GM10266 (cell line): ENCODE measurements around the gene CERK.

ENCODE experiments used
- DNase-seq: peaks from one replicate; pipeline ENCODE4 v3.0.0; 2012; ENCODE audit errors: extremely low spot score
- CTCF ChIP-seq: IDR thresholded peaks from 2 replicates; pipeline ENCODE4 v1.5.1; 2012; ENCODE audit warnings: mild to moderate bottlenecking, low read depth; ENCODE audit not compliant: control insufficient read depth, insufficient read depth; ENCODE audit errors: missing control alignments

Gene CERK

GRCh38 chr22:46669201-46669600 lies 68.9 kb downstream of the CERK start:
- TF ChIP-seq CTCF: no peak
- DNase-seq: no peak

- DNase-seq: no peak
- TF ChIP-seq CTCF: no peak
These were observed 69.9 kb downstream of the CERK start for GRCh38 chr22:46668116-46668515.

DNA sequence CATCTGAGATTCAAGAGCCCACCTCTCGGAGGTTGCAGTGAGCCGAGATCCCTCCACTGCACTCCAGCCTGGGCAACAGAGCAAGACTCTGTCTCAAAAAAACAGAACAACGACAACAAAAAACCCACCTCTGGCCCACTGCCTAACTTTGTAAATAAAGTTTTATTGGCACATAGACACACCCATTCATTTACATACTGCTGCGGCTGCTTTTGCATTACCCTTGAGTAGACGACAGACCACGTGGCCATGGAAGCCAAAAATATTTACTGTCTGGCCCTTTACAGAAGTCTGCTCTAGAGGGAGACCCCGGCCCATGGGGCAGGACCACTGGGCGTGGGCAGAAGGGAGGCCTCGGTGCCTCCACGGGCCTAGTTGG lies 70.8 kb downstream of the CERK start:
- DNase-seq: no peak
- TF ChIP-seq CTCF: no peak

DNA sequence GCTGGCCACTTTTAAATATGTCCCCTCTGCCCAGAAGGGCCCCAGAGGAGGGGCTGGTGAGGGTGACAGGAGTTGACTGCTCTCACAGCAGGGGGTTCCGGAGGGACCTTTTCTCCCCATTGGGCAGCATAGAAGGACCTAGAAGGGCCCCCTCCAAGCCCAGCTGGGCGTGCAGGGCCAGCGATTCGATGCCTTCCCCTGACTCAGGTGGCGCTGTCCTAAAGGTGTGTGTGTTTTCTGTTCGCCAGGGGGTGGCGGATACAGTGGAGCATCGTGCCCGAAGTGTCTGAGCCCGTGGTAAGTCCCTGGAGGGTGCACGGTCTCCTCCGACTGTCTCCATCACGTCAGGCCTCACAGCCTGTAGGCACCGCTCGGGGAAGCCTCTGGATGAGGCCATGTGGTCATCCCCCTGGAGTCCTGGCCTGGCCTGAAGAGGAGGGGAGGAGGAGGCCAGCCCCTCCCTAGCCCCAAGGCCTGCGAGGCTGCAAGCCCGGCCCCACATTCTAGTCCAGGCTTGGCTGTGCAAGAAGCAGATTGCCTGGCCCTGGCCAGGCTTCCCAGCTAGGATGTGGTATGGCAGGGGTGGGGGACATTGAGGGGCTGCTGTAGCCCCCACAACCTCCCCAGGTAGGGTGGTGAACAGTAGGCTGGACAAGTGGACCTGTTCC lies 71.3 kb downstream of the CERK start:
- no peak for TF ChIP-seq CTCF

GRCh38 chr22:46665751-46666280 lies 72.2 kb downstream of the CERK start:
- DNase-seq: no peak
- no peak for TF ChIP-seq CTCF

More for the DNA sequence above, 71.3 kb downstream of the CERK start:
- DNase-seq: no peak

DNA sequence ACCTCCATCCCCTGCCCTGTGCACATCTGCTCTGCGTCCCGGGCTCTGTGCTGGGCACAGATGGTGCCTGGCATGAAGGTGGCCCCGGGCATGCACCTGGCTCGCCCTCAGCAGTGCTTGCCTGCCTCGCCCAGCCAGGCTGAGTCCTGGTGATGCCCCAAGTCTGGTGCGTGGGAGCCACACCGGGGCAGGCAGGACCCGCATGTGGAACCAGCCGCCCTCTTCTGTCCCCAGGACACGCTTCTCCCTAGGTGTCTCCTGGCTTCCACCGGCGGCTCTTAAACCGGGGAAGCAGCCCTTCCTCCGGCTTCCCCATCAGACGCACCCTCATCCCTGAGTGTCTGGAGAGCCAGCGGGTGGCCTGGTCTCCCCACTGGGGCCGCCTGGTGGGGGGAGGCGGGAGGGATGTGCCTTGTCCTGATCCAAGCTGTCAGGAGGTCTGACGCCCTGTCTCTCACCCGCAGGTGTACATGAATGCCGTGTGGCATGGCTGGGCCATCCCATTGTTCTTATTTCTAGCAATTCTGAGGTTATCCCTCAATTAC lies 72.8 kb downstream of the CERK start:
- TF ChIP-seq CTCF: no peak

DNA sequence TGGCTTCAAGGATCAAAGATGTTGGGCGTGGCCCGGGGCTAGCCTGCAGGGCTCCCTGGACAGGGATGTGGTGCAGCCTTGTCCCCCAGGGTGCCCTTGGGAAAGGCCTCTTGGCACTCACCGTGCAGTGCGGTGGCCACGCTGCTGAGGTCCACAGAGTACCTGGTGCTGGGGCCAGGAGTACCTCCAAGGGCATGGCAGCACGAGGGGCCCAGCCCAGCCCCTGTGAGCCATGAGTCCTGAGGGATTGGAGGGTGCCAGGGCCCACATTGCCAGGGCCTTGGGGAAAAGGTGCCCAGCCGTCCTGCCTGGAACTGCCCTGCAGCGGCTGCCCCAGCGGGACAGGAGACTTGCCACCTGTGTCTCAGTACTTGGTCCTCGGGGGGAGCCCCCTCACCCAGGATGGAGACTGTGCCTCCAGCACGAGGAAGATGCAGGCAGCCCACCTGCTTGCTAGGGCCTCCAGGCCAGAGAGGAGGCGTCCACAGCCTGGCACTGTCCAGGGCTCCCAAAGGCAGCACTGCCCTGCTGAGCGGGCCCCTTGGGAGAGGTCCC lies 73.7 kb downstream of the CERK start:
- DNase-seq: no peak

More for the DNA sequence above, 72.8 kb downstream of the CERK start:
- no peak for DNase-seq

More for the DNA sequence above, 73.7 kb downstream of the CERK start:
- no peak for TF ChIP-seq CTCF
